Esophagus muscularis mucosa (tissue), 4 donors: ENCODE measurements around the gene BLCAP.

Experiments
- CTCF ChIP-seq, 3 experiments: fragments of 200-600 bp in 2 of 3; fragments of 450-650 bp in 1 of 3; sonication (generic) in 2 of 3; IDR thresholded peaks; one replicate each; pipeline ENCODE4 v1.5.1; 2017 to 2019; ENCODE audit warnings: antibody characterized with exemption in 3 of 3, mild to moderate bottlenecking in 2 of 3, moderate library complexity in 1 of 3
- EP300 ChIP-seq: sonication (generic); formaldehyde crosslinking; IDR thresholded peaks from one replicate; pipeline ENCODE4 v1.6.1; 2017; ENCODE audit warnings: antibody characterized with exemption
- POLR2A ChIP-seq: fragments of 450-650 bp; IDR thresholded peaks from one replicate; pipeline ENCODE4 v1.6.1; 2017; ENCODE audit warnings: antibody characterized with exemption, moderate library complexity, mild to moderate bottlenecking, low read depth

DNA sequence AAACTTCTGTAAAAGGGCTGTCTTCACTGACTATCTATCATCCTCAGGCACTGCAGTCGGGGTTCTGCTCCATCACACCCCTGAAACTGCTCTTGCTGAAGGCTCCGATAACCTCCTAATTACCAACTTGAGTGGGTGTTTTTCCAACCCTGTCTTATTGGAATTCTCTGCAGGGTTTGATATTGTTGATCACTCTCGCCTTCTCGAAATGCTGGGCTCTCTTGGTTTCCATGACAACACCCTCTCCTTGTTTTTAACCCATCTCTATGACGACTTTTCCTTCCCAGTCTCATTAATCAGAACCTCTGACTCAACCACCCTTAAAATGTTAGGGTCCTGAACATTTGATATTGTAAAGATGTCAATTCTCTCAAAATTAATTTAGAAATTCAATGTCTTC, 46.1 kb downstream of the BLCAP start:
- TF ChIP-seq CTCF (IDR thresholded peaks at IDR 0.05) (no peak), EP300 (no peak), POLR2A (no peak)
